HG02970 (cell line): Measurements from ENCODE around the gene EGLN3.

Experiments used
- ATAC-seq: cut with Tn5 transposase; IDR thresholded peaks from one replicate; pipeline ENCODE4 v1.9.1; 2021; ENCODE audit warnings: mild to moderate bottlenecking, moderate library complexity, moderate number of reproducible peaks; ENCODE audit not compliant: unreplicated experiment, low FRiP score

EGLN3 gene

GRCh38 chr14:33916663-33917565, 34.0 kb downstream of the EGLN3 start:
- no peak for ATAC-seq

GRCh38 chr14:33915682-33916081, 35.2 kb downstream of the EGLN3 start:
- no peak for ATAC-seq

- no peak for ATAC-seq
Observed at GRCh38 chr14:33914676-33915516, 36.0 kb downstream of the EGLN3 start.

- ATAC-seq, result no peak
Observed at GRCh38 chr14:33911046-33911445, 39.8 kb downstream of the EGLN3 start.

- no peak for ATAC-seq
Observed at GRCh38 chr14:33910435-33910834, 40.4 kb downstream of the EGLN3 start.

GRCh38 chr14:33909380-33910084, 41.3 kb downstream of the EGLN3 start:
- no peak for ATAC-seq

- no peak for ATAC-seq
Observed at GRCh38 chr14:33908540-33909223, 42.2 kb downstream of the EGLN3 start.

GRCh38 chr14:33906968-33907367, 43.9 kb downstream of the EGLN3 start:
- no peak for ATAC-seq

- no peak for ATAC-seq
Observed at GRCh38 chr14:33904609-33905008, 46.3 kb downstream of the EGLN3 start.

GRCh38 chr14:33903369-33903768, 47.5 kb downstream of the EGLN3 start:
- no peak for ATAC-seq

- no peak for ATAC-seq
Observed at GRCh38 chr14:33902363-33902762, 48.5 kb downstream of the EGLN3 start.

GRCh38 chr14:33901426-33902155, 49.3 kb downstream of the EGLN3 start:
- ATAC-seq, result no peak

- ATAC-seq, result no peak
Observed at GRCh38 chr14:33900706-33901105, 50.2 kb downstream of the EGLN3 start.

- ATAC-seq, result no peak
Observed at GRCh38 chr14:33899723-33900341, 51.0 kb downstream of the EGLN3 start.

GRCh38 chr14:33897878-33898535, 52.9 kb downstream of the EGLN3 start:
- no peak for ATAC-seq

GRCh38 chr14:33897382-33897781, 53.5 kb downstream of the EGLN3 start:
- no peak for ATAC-seq

GRCh38 chr14:33894339-33894738, 56.5 kb downstream of the EGLN3 start:
- ATAC-seq, result no peak

GRCh38 chr14:33891700-33892099, 59.2 kb downstream of the EGLN3 start:
- no peak for ATAC-seq

- ATAC-seq, result no peak
Observed at GRCh38 chr14:33884916-33885315, 66.0 kb downstream of the EGLN3 start.
